PC-3 (cell line): Measurements from ENCODE around the gene MGAT3. TPM values are rescaled to one million over a fixed set of nuclear protein-coding genes. Genes with fewer than 3 reads are reported as not detected.
A peak's percentile ranks its signal among the peaks of the same experiment; 100 is the strongest.

Experiments used
- ATAC-seq: fragments of 200-7000 bp; cut with Tn5 transposase; 2 replicates; pipeline ENCODE4 v1.9.1; 2020; ENCODE audit warnings: mild to moderate bottlenecking, moderate library complexity
- BruUV-seq: library from RNA; stranded (reverse); fragments of 400-500 nt; replicated peaks from 2 replicates; lab custom pipeline; 2021; lab: Mats Ljungman, UMichigan
- CTCF ChIA-PET: fragments of 300-600 bp; sonication (Branson Sonifier 250); formaldehyde crosslinking; loops from one replicate; lab custom pipeline; 2022; ENCODE audit warnings: antibody characterized with exemption; lab: Charles Lee
- POLR2A ChIA-PET: fragments of 300-600 bp; sonication (Branson Sonifier 250); formaldehyde crosslinking; loops from one replicate; lab custom pipeline; 2022; ENCODE audit warnings: antibody characterized with exemption; ENCODE audit not compliant: unreplicated experiment; lab: Charles Lee
- DNase-seq: peaks from one replicate; pipeline ENCODE4 v3.0.0-alpha.2; 2015
- H2AFZ ChIP-seq: fragments of 300-600 bp; sonication (generic); 2 replicates; pipeline ENCODE4 v1.6.0; 2016; ENCODE audit warnings: antibody characterized with exemption, low read length
- H3F3A ChIP-seq: fragments of 300-600 bp; sonication (generic); one replicate; pipeline ENCODE4 v1.6.0; 2017; ENCODE audit warnings: antibody characterized with exemption, low read length, control low read depth, mild to moderate bottlenecking; ENCODE audit not compliant: unreplicated experiment
- H3K27ac ChIP-seq: fragments of 300-600 bp; sonication (generic); 2 replicates; pipeline ENCODE4 v1.5.1; 2016; ENCODE audit warnings: mild to moderate bottlenecking, low read length
- H3K27me3 ChIP-seq: fragments of 300-600 bp; sonication (generic); 2 replicates; pipeline ENCODE4 v1.6.1; 2016; ENCODE audit warnings: low read length, mixed read lengths
- H3K36me3 ChIP-seq: fragments of 300-600 bp; sonication (generic); 2 replicates; pipeline ENCODE4 v1.6.1; 2016; ENCODE audit warnings: low read depth, mixed run types, low read length, mixed read lengths
- H3K4me1 ChIP-seq: fragments of 300-600 bp; sonication (generic); 2 replicates; pipeline ENCODE4 v1.5.1; 2016; ENCODE audit warnings: low read length; ENCODE audit not compliant: insufficient read depth
- H3K4me2 ChIP-seq: fragments of 300-600 bp; sonication (generic); 2 replicates; pipeline ENCODE4 v1.6.0; 2016; ENCODE audit warnings: low read length
- H3K4me3 ChIP-seq: fragments of 300-600 bp; sonication (generic); 2 replicates; pipeline ENCODE4 v1.5.1; 2016; ENCODE audit warnings: mild to moderate bottlenecking, low read length, mixed read lengths
- H3K79me2 ChIP-seq: fragments of 300-600 bp; sonication (generic); 2 replicates; pipeline ENCODE4 v1.6.1; 2017; ENCODE audit warnings: low read length, mixed read lengths
- H3K9ac ChIP-seq: fragments of 300-600 bp; sonication (generic); 2 replicates; pipeline ENCODE4 v1.6.0; 2016; ENCODE audit warnings: mild to moderate bottlenecking, low read length
- H3K9me2 ChIP-seq: fragments of 300-600 bp; sonication (generic); replicated peaks from 2 replicates; pipeline ENCODE4 v1.6.1; 2016; ENCODE audit warnings: mixed run types, low read length, mixed read lengths
- H3K9me3 ChIP-seq: fragments of 300-600 bp; sonication (generic); 2 replicates; pipeline ENCODE4 v1.6.1; 2016; ENCODE audit warnings: low read length, mixed read lengths
- H4K20me1 ChIP-seq: fragments of 300-600 bp; sonication (generic); 2 replicates; pipeline ENCODE4 v1.6.1; 2016; ENCODE audit warnings: low read length, mixed read lengths
- CTCF ChIP-seq: fragments of 300-600 bp; sonication (generic); conservative IDR thresholded peaks from 2 replicates; pipeline ENCODE4 v1.5.1; 2017; ENCODE audit warnings: antibody characterized with exemption, low read depth, mild to moderate bottlenecking, low read length
- EZH2 ChIP-seq: fragments of 300-600 bp; sonication (generic); IDR thresholded peaks from one replicate; pipeline ENCODE4 v1.6.1; 2017; ENCODE audit warnings: antibody characterized with exemption, mild to moderate bottlenecking, low read length; ENCODE audit not compliant: unreplicated experiment
- EZH2phosphoT487 ChIP-seq: fragments of 300-600 bp; sonication (generic); IDR thresholded peaks from 2 replicates; pipeline ENCODE4 v1.6.1; 2018; ENCODE audit warnings: mild to moderate bottlenecking, antibody characterized with exemption, low read length, borderline replicate concordance
- intact Hi-C: fragments of 100-400 bp; cut with micrococcal nuclease; formaldehyde crosslinking; loops from 2 replicates; pipeline ENCODE4 v1.9.0; 2023
- total RNA-seq: library from RNA; depleted of rRNA; stranded (reverse); fragments of >200 nt; gene quantifications from 2 replicates; pipeline ENCODE4 v1.2.3, GENCODE V29; 2014

Gene MGAT3
- total RNA-seq, 1 experiment from 2014 or later = not detected

GRCh38 chr22:39522567-39523300, 65.9 kb downstream of the MGAT3 start:
- POLR2A ChIA-PET = interaction anchor here (0.5 kb wide), 1 partner anchor 842 kb away, joined by 4 read pairs; no protein-coding TSS in a partner anchor
- intact Hi-C loops = no loop called here
- H3K9ac ChIP-seq = peak overlapping the region; percentile 100; the same call in 1 of the 2 replicates
- TF ChIP-seq EZH2 (no peak), CTCF (no peak), EZH2phosphoT487 (no peak)
- H3K36me3 ChIP-seq = peaks cover 19% of the 10 kb centered on the region
- H2AFZ ChIP-seq = no peak overlapping the region
- H3K4me1 ChIP-seq = peaks cover 19% of the 10 kb centered on the region
- no peaks in the 10 kb centered on the region for H3K9me3 ChIP-seq
- ATAC-seq (peak; percentile 12), DNase-seq (peak; percentile 50)
- H3K4me2 ChIP-seq = peak overlapping the region; percentile 93
- peak overlapping the region; percentile 5; the same call in 1 of the 2 replicates for H3K27ac ChIP-seq
- no peaks in the 10 kb centered on the region for H3K9me2 ChIP-seq
- peaks cover 18% of the 10 kb centered on the region for H3F3A ChIP-seq
- CTCF ChIA-PET = no interaction called here
- no TSS peak for BruUV-seq
- H3K4me3 ChIP-seq = peak overlapping the region; percentile 99
- peaks cover 43% of the 10 kb centered on the region for H3K79me2 ChIP-seq
- peaks cover 44% of the 10 kb centered on the region for H4K20me1 ChIP-seq
- H3K27me3 ChIP-seq = no peaks in the 10 kb centered on the region

- Histone ChIP-seq H3F3A (peaks cover 18% of the 10 kb centered on the region), H3K9ac (no peak overlapping the region), H3K27ac (no peak overlapping the region), H3K79me2 (peaks cover 32% of the 10 kb centered on the region), H3K9me2 (no peaks in the 10 kb centered on the region), H3K36me3 (peaks cover 19% of the 10 kb centered on the region), H3K9me3 (no peaks in the 10 kb centered on the region), H3K4me3 (no peak overlapping the region), H2AFZ (no peak overlapping the region), H3K4me2 (no peak overlapping the region), H3K27me3 (no peaks in the 10 kb centered on the region), H3K4me1 (peaks cover 20% of the 10 kb centered on the region), H4K20me1 (peaks cover 50% of the 10 kb centered on the region)
- BruUV-seq = no TSS peak
- CTCF ChIA-PET = interaction anchor here (1.2 kb wide), 1 partner anchor 28 kb away, joined by 3 read pairs; no protein-coding TSS in a partner anchor
- DNase-seq (no peak), ATAC-seq (no peak)
- POLR2A ChIA-PET = interaction anchor here (0.7 kb wide), 1 partner anchor 681 kb away, joined by 3 read pairs; no protein-coding TSS in a partner anchor
- TF ChIP-seq CTCF (no peak), EZH2 (no peak), EZH2phosphoT487 (no peak)
- intact Hi-C loops = no loop called here
Observed at GRCh38 chr22:39524089-39524752, 67.4 kb downstream of the MGAT3 start.
